HCT116 (cell line): ENCODE results near the gene SAMD1. TPM values are rescaled to one million over a fixed set of nuclear protein-coding genes. Genes with fewer than 3 reads are reported as not detected.

Source experiments
- ATAC-seq: fragments of 200-7000 bp; cut with Tn5 transposase; 2 replicates; pipeline ENCODE4 v1.9.1; 2020; ENCODE audit warnings: mild to moderate bottlenecking, moderate library complexity
- BruUV-seq: library from RNA; stranded (reverse); fragments of 400-500 nt; replicated peaks from 2 replicates; lab custom pipeline; 2021; lab: Mats Ljungman, UMichigan
- CTCF ChIA-PET: fragments of 300-600 bp; sonication (Branson Sonifier 250); formaldehyde crosslinking; loops from one replicate; lab custom pipeline; 2021; ENCODE audit warnings: antibody characterized with exemption; lab: Charles Lee
- POLR2A ChIA-PET: fragments of 300-600, 350-600 bp; sonication (Branson Sonifier 250); formaldehyde crosslinking; loops from one replicate; lab custom pipeline; 2021; ENCODE audit warnings: antibody characterized with exemption; lab: Charles Lee
- RAD21 ChIA-PET, 2 experiments: fragments of 300-600 bp; sonication (Branson Sonifier 250); formaldehyde crosslinking; loops; one replicate each; lab custom pipeline; 2023; ENCODE audit warnings: low total read pairs in 2 of 2; ENCODE audit not compliant: uncharacterized antibody in 2 of 2, unreplicated experiment in 2 of 2, low non-redundant PET in 1 of 2; lab: Charles Lee
- DNase-seq: peaks from one replicate; pipeline ENCODE4 v3.0.0-alpha.2; 2010; ENCODE audit warnings: low read depth, low spot score
- H2AFZ ChIP-seq: fragments of 200-600 bp; shearing (Covaris generic), sonication (generic); 2 replicates; pipeline ENCODE4 v1.6.1; 2017; ENCODE audit warnings: low read depth, mixed run types, mixed read lengths, antibody characterized with exemption, low read length; ENCODE audit not compliant: poor library complexity, severe bottlenecking
- H3K27ac ChIP-seq: 2 replicates; pipeline ENCODE4 v1.5.1; 2012; ENCODE audit warnings: low read depth, low read length
- H3K27me3 ChIP-seq: fragments of 200-600 bp; sonication (generic); 2 replicates; pipeline ENCODE4 v1.6.1; 2016; ENCODE audit warnings: mixed run types, low read length, mixed read lengths; ENCODE audit not compliant: insufficient read depth
- H3K36me3 ChIP-seq, 2 experiments: fragments of 200-500 bp in 1 of 2; fragments of 200-600 bp in 1 of 2; sonication (Bioruptor generic) in 1 of 2; sonication (generic) in 1 of 2; 2 replicates each; pipeline versions ENCODE4 v1.5.1 to v1.6.1; 2014 to 2016; ENCODE audit warnings: low read length in 2 of 2, inconsistent platforms in 1 of 2, mixed read lengths in 1 of 2, mixed run types in 1 of 2; ENCODE audit not compliant: insufficient read depth in 2 of 2, control insufficient read depth in 1 of 2
- H3K4me1 ChIP-seq, 2 experiments: fragments of 200-600 bp in 1 of 2; sonication (generic) in 1 of 2; 2 replicates each; pipeline versions ENCODE4 v1.5.1 to v1.6.1; 2012 to 2017; ENCODE audit warnings: low read length in 2 of 2, inconsistent platforms in 1 of 2, mild to moderate bottlenecking in 1 of 2, mixed read lengths in 1 of 2, mixed run types in 1 of 2, moderate library complexity in 1 of 2; ENCODE audit not compliant: insufficient read depth in 2 of 2, control insufficient read depth in 1 of 2
- H3K4me2 ChIP-seq: fragments of 200-600 bp; sonication (generic); 2 replicates; pipeline ENCODE4 v1.6.1; 2017; ENCODE audit warnings: mixed run types, low read length, mixed read lengths
- H3K4me3 ChIP-seq, 2 experiments: fragments of 200-600 bp in 1 of 2; sonication (generic) in 1 of 2; replicated peaks in 1 of 2; 2 replicates each; pipeline ENCODE4 v1.5.1; 2011 to 2016; ENCODE audit warnings: low read length in 2 of 2, control low read depth in 1 of 2, low read depth in 1 of 2, mild to moderate bottlenecking in 1 of 2, mixed read lengths in 1 of 2, mixed run types in 1 of 2
- H3K79me2 ChIP-seq: fragments of 200-600 bp; sonication (generic); 2 replicates; pipeline ENCODE4 v1.6.1; 2017; ENCODE audit warnings: mild to moderate bottlenecking, mixed run types, low read length, moderate library complexity, mixed read lengths; ENCODE audit not compliant: insufficient read depth
- H3K9ac ChIP-seq: fragments of 200-600 bp; sonication (generic); 2 replicates; pipeline ENCODE4 v1.6.1; 2016; ENCODE audit warnings: low read length, mixed read lengths
- H3K9me2 ChIP-seq: fragments of 200-600 bp; sonication (generic), shearing (Covaris generic); 2 replicates; pipeline ENCODE4 v1.6.1; 2017; ENCODE audit warnings: mixed run types, mild to moderate bottlenecking, moderate library complexity; ENCODE audit not compliant: insufficient read depth
- H3K9me3 ChIP-seq, 2 experiments: fragments of 200-500 bp in 1 of 2; fragments of 200-600 bp in 1 of 2; sonication (Bioruptor generic) in 1 of 2; sonication (generic) in 1 of 2; 2 replicates each; pipeline ENCODE4 v1.6.1; 2014 to 2017; ENCODE audit warnings: low read length in 2 of 2, mixed read lengths in 2 of 2, inconsistent platforms in 1 of 2, low read depth in 1 of 2, mild to moderate bottlenecking in 1 of 2, mixed run types in 1 of 2, moderate library complexity in 1 of 2; ENCODE audit not compliant: control insufficient read depth in 1 of 2, insufficient read depth in 1 of 2
- H4K20me1 ChIP-seq: fragments of 200-600 bp; sonication (generic), shearing (Covaris generic); 2 replicates; pipeline ENCODE4 v1.6.1; 2017; ENCODE audit warnings: mixed run types, mild to moderate bottlenecking, moderate library complexity; ENCODE audit not compliant: insufficient read depth
- ATF3 ChIP-seq: IDR thresholded peaks from 2 replicates; pipeline ENCODE4 v1.6.1; 2012
- EGR1 ChIP-seq: IDR thresholded peaks from 2 replicates; pipeline ENCODE4 v1.6.1; 2012; ENCODE audit warnings: low read depth
- SRF ChIP-seq: IDR thresholded peaks from 2 replicates; pipeline ENCODE4 v1.6.1; 2012; ENCODE audit warnings: low read depth
- intact Hi-C: fragments of 100-400 bp; cut with micrococcal nuclease; formaldehyde crosslinking; loops from 2 replicates; pipeline ENCODE4 v1.10.0; 2022
- total RNA-seq: library from RNA; stranded (reverse); gene quantifications from one replicate; pipeline ENCODE4 v1.2.1, GENCODE V29; 2021; ENCODE audit not compliant: unreplicated experiment
- TF ChIP-seq, protein P1 (sequence below): IDR thresholded peaks from 2 replicates; pipeline ENCODE4 v1.6.1; 2011; ENCODE audit warnings: mild to moderate bottlenecking, low read length, moderate library complexity; ENCODE audit not compliant: insufficient replicate concordance; ENCODE audit errors: extremely low read depth

Gene SAMD1
- total RNA-seq, 1 experiment from 2014 or later, result 62.9 TPM

DNA sequence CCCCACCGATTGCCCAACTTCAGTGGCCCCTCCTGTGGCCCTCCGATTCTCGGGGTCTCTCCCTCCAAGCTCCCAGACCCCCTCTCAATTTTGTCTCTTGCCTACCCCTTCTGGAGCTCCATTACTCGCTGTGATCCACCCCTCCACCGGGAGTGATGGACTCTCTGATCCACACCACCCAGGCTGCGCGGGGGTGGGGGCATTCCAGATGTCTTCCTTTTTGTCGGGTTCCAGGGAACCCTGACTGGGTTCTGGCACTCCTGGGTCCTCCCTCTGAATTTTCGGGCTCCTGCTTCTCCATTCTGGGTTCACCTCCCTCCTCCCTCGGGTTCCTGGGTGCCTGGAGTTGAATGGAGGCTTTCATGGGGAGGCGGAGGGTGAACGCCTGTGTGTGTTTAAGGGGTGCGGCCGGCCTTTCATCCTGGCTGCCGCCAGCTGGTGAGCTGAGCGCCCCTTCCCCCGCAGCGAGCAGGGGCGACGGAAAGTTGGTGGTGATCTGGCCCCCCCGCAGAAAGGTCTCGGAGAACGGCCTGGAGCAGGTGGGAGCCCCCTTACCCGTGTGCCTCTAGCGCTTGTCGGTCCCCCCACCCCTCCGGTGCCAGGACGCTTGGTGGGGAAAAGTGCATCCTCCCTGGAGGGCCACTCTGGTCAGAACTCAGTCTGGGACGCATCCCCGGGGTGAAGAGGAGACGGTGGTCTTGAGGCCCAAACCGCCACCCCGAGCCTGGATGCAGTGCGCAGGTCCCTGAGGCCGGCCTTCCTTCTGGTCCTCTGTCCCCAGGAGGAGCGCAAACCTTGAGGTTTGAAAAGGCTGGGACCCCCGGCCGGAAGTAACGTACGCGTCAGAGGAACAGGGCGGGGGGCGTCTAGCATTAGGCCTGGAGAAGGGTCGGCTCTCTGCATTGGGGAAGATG, 16.4 kb downstream of the SAMD1 start:
- peak; percentile 12 for ATAC-seq

More for the DNA sequence above, 16.4 kb downstream of the SAMD1 start:
- no TSS peak for BruUV-seq
- CTCF ChIA-PET, result interaction anchor here (0.7 to 6.6 kb wide), 8 partner anchors 15 to 202 kb away, joined by 3 to 83 read pairs (median 4); partner anchors contain the start of genes ASF1B and PALM3
- H3K9me2 ChIP-seq, result no peaks in the 10 kb centered on the region
- H2AFZ ChIP-seq, result peak overlapping the region; percentile 7
- H3K9ac ChIP-seq, result peak overlapping the region; percentile 63
- no peaks in the 10 kb centered on the region for H3K36me3 ChIP-seq
- RAD21 ChIA-PET, result no interaction called here
- H3K27me3 ChIP-seq, result no peaks in the 10 kb centered on the region
- H4K20me1 ChIP-seq, result no peaks in the 10 kb centered on the region
- H3K4me1 ChIP-seq, result peaks cover 17 to 41% of the 10 kb centered on the region in 2 experiments
- H3K79me2 ChIP-seq, result no peaks in the 10 kb centered on the region
- intact Hi-C loops, result loop anchor here (1.0 to 10.0 kb wide), 3 partner anchors 38 to 289 kb away; partner anchors contain the start of genes BRME1 and CC2D1A
- POLR2A ChIA-PET, result no interaction called here
- peak overlapping the region; percentile 66 to 72 for H3K4me3 ChIP-seq
- no peak for DNase-seq
- no peaks in the 10 kb centered on the region; a peak in 1 of 4 replicates for H3K9me3 ChIP-seq
- H3K4me2 ChIP-seq, result peak overlapping the region; percentile 90
- TF ChIP-seq SRF (no peak), ATF3 (no peak), EGR1 (peak; percentile 32; the same call in 1 of the 2 replicates)
- TF ChIP-seq, protein P1, sequence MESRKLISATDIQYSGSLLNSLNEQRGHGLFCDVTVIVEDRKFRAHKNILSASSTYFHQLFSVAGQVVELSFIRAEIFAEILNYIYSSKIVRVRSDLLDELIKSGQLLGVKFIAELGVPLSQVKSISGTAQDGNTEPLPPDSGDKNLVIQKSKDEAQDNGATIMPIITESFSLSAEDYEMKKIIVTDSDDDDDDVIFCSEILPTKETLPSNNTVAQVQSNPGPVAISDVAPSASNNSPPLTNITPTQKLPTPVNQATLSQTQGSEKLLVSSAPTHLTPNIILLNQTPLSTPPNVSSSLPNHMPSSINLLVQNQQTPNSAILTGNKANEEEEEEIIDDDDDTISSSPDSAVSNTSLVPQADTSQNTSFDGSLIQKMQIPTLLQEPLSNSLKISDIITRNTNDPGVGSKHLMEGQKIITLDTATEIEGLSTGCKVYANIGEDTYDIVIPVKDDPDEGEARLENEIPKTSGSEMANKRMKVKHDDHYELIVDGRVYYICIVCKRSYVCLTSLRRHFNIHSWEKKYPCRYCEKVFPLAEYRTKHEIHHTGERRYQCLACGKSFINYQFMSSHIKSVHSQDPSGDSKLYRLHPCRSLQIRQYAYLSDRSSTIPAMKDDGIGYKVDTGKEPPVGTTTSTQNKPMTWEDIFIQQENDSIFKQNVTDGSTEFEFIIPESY, result no peak
- peak overlapping the region; percentile 80 for H3K27ac ChIP-seq
